PFSK-1 (cell line): ENCODE results near the gene RNF224.

Source experiments
- FOXP2 ChIP-seq: optimal IDR thresholded peaks from 2 replicates; pipeline ENCODE3; 2011; ENCODE audit warnings: borderline replicate concordance, control low read depth, inconsistent platforms; ENCODE audit not compliant: insufficient read depth; ENCODE audit errors: extremely low read length, extremely low read depth
- POLR2AphosphoS5 ChIP-seq: IDR thresholded peaks from 2 replicates; pipeline ENCODE4 v1.6.1; 2012; ENCODE audit warnings: low read depth, mild to moderate bottlenecking, control low read depth, low read length, moderate library complexity
- SIN3A ChIP-seq: IDR thresholded peaks from 2 replicates; pipeline ENCODE4 v1.6.1; 2012; ENCODE audit warnings: mild to moderate bottlenecking, low read length, moderate library complexity, borderline replicate concordance; ENCODE audit not compliant: insufficient read depth
- TAF1 ChIP-seq: IDR thresholded peaks from 2 replicates; pipeline ENCODE4 v1.6.1; 2012; ENCODE audit warnings: low read length, control low read depth, borderline replicate concordance; ENCODE audit not compliant: insufficient read depth
- TF ChIP-seq, protein P1 (sequence below), 2 experiments: IDR thresholded peaks; 2 replicates each; pipeline versions ENCODE4 v1.6.1 to v1.8.0; 2011 to 2012; ENCODE audit warnings: low read depth in 2 of 2, low read length in 2 of 2, control low read depth in 1 of 2, inconsistent platforms in 1 of 2, mild to moderate bottlenecking in 1 of 2, moderate library complexity in 1 of 2; ENCODE audit not compliant: insufficient read depth in 1 of 2

The RNF224 gene

DNA sequence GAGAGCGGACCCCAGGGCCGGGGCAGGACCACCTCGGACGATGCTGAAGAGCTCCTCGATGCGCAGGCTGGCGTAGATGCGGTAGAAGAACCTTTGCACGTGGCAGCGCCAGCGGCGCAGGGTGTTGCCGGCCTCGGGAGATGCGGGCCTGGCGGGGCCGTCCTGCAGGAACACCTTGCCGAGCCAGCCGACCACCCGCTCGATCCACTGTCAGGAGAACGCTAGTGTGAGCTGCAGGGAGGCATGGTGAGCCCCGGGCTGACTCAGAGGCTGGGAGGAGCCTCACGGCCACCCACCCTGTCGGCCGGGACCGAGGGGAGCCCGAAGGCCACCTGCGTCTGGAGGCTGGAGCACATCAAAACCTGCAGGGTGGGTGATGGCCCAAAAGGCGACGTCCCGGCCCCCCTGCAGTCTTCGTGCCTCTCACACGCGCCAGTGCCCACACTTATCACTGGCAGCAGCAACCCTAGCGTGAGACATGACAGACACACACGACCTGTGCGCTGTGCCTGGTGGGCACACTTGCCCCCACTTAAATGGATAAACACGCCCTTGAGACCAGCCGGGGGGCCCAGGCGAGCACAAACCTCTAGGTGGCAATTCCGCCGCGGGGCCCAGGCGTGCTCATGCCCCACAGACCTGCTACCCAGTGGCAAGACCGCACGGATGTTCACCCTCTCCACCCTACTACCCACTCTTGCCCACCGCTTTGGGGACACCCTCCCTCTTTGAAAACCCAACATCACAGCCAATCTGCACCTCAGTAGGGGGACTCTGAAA is 42.2 kb upstream of the RNF224 start:
- no peak for TF ChIP-seq SIN3A
- TF ChIP-seq TAF1: no peak

DNA sequence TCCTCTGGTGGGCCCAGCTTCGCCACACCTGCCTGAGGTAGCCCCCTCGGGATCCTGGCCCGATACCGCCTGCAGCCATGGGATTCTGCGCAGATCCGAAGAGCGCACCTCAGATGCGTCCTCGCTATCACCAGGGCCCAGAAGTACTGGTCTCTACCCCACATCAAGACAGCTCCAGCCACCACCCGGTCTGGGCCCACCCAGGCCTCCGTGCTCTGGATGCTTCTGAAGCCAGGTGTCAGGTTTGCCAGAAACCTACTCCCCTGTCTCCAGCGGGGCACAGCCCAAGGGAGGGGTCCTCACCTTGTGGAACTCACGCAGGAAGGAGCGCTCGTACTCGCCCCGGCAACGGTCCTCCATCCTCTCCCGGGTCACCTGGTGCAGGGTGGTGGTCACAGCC is 41.4 kb upstream of the RNF224 start:
- TF ChIP-seq TAF1: no peak
- TF ChIP-seq POLR2AphosphoS5: no peak
- no peak for TF ChIP-seq FOXP2
- no peak for TF ChIP-seq SIN3A
- TF ChIP-seq, protein P1, sequence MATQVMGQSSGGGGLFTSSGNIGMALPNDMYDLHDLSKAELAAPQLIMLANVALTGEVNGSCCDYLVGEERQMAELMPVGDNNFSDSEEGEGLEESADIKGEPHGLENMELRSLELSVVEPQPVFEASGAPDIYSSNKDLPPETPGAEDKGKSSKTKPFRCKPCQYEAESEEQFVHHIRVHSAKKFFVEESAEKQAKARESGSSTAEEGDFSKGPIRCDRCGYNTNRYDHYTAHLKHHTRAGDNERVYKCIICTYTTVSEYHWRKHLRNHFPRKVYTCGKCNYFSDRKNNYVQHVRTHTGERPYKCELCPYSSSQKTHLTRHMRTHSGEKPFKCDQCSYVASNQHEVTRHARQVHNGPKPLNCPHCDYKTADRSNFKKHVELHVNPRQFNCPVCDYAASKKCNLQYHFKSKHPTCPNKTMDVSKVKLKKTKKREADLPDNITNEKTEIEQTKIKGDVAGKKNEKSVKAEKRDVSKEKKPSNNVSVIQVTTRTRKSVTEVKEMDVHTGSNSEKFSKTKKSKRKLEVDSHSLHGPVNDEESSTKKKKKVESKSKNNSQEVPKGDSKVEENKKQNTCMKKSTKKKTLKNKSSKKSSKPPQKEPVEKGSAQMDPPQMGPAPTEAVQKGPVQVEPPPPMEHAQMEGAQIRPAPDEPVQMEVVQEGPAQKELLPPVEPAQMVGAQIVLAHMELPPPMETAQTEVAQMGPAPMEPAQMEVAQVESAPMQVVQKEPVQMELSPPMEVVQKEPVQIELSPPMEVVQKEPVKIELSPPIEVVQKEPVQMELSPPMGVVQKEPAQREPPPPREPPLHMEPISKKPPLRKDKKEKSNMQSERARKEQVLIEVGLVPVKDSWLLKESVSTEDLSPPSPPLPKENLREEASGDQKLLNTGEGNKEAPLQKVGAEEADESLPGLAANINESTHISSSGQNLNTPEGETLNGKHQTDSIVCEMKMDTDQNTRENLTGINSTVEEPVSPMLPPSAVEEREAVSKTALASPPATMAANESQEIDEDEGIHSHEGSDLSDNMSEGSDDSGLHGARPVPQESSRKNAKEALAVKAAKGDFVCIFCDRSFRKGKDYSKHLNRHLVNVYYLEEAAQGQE (IDR thresholded peaks at IDR 0.05; ENCODE audit: insufficient read depth in 1 of 2, low read depth in 2 of 2, low read length in 2 of 2): no peak

DNA sequence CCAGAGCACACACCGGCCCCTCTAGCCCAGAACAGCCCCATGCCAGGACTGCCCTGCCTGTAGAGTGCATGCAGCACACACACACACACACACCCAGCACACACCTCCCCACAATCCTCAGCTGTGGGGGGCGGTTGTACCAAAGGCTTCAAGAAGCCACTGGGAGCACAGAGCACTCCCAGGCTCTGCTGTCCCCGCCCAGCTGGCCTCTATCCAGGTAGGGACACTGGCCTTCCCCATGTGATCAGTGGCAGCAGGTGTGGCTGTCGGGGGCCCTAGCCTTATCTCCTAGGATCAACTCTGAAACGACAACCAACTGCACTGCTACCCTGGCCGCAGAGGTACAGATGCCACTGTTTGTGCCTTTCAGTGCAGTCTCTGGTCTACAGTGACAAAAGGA is 40.9 kb upstream of the RNF224 start:
- TF ChIP-seq SIN3A (no peak), TAF1 (no peak), POLR2AphosphoS5 (no peak), FOXP2 (no peak)
- TF ChIP-seq, protein P1 (IDR thresholded peaks at IDR 0.05; ENCODE audit: insufficient read depth in 1 of 2, low read depth in 2 of 2, low read length in 2 of 2): no peak

DNA sequence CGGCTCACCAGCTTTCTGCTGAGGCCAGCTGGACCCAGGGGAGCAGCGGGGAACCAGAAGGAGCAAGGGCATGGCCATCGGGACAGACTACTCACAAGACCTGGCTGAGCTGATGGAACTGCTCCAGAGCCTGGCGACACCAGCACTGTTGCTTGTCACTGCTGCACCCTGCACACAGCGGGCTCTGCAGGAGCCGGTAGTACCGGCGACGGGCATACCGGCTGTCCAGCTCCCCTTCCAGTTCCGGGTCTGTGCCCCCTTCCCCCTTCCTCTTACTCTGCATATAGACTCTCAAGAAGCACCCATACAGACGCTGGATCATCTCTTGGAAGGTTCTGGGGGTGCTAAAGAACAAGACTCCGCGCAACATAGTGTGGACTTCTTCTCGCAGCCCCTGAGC is 39.9 kb upstream of the RNF224 start:
- TF ChIP-seq, protein P1 (IDR thresholded peaks at IDR 0.05; ENCODE audit: insufficient read depth in 1 of 2, low read depth in 2 of 2, low read length in 2 of 2): no peak
- TF ChIP-seq TAF1 (no peak), POLR2AphosphoS5 (no peak), SIN3A (no peak), FOXP2 (no peak)

DNA sequence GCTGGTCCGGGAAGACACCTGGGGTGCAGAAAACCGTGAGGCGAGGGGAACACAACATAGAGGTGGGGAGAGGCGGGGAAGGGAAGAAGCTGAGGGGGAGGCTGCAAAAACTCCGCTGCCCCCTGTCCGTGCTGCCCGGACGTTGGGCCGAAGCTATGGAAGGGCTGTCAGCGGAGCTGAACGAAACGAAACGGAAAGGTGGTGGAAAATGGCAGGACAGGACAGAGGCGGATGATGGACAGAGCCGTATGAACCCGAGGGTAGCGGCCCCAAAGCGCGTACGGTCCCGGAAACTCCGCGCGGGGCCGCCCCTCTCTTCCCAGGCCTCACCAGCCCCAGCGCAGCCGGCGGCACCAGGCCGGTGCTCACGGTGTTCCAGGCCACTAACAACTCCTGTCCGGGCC is 39.2 kb upstream of the RNF224 start:
- TF ChIP-seq FOXP2 (no peak), TAF1 (no peak), POLR2AphosphoS5 (no peak), SIN3A (no peak)
- TF ChIP-seq, protein P1 (IDR thresholded peaks at IDR 0.05; ENCODE audit: insufficient read depth in 1 of 2, low read depth in 2 of 2, low read length in 2 of 2): no peak
